GM21447 (cell line): ENCODE measurements around the gene CST5.
A peak's percentile ranks its signal among the peaks of the same experiment; 100 is the strongest.
"Not testable (repeated sequence)": the region's sequence is repeated elsewhere in the genome, so short reads cannot be mapped to it uniquely, and the experiment has no call there.

Source experiments
- ATAC-seq: cut with Tn5 transposase; IDR thresholded peaks from one replicate; pipeline ENCODE4 v1.9.1; 2021; ENCODE audit not compliant: unreplicated experiment

CST5 gene

DNA sequence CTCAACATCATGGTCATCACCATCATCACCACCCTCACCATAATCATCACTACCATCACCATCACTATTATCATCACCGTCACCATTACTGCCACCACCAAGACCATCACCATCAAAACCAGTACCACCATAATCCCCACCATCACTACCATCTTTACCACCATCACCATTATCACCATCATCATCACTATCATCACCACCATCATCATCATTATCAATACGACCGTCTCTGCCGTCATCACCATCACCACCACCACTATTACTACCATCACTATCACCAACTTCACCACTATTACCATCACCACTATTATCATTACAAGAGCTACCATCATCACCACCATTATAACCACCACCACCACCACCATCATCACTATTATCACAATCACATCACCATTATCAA lies 11.3 kb upstream of the CST5 start:
- ATAC-seq, result not testable (repeated sequence)

GRCh38 chr20:23889775-23890187 lies 10.2 kb upstream of the CST5 start:
- ATAC-seq, result peak; percentile 66

DNA sequence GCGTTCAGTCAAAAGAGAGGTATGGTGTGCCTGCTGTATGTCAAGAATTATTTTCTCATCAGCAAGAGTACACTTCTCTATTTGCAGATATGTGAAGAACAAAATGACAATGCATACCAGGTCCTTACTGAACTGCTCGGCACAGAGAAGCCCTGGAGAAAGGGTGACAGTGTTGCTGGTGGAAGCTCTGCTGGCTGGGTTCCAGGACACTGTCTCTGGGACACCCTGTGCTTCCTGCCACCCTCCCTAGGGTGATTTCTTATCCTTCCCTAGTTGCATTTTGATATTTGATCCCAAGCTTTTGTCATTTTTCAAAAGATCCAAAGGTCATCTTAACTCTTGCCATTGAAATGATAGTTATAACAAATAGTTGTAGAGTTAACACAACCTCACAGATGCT lies 8.3 kb upstream of the CST5 start:
- ATAC-seq, result no peak

GRCh38 chr20:23884771-23885162 lies 5.2 kb upstream of the CST5 start:
- no peak for ATAC-seq

- ATAC-seq, result no peak
Observed at GRCh38 chr20:23884136-23884770, 4.7 kb upstream of the CST5 start.

DNA sequence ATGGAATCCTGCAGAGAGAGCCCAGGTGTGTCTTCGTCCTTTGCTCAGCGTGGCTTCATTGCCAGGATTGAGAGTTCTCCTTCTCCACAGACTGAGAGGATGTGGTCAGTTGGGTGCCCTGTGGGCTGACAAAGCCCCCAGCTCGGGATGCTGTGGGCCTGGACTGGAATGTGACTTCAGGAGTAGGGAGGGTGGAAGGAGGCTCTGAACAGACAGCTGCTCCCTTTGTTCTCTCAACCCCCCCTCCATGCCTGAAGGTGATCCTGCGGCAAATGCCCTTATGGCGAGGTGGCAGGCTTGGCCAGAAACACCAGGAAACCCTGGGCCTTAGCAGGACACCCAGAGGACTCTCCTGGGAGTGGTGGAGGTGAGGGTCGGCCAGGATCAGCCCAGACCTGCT lies 1.8 kb upstream of the CST5 start:
- ATAC-seq, result no peak

DNA sequence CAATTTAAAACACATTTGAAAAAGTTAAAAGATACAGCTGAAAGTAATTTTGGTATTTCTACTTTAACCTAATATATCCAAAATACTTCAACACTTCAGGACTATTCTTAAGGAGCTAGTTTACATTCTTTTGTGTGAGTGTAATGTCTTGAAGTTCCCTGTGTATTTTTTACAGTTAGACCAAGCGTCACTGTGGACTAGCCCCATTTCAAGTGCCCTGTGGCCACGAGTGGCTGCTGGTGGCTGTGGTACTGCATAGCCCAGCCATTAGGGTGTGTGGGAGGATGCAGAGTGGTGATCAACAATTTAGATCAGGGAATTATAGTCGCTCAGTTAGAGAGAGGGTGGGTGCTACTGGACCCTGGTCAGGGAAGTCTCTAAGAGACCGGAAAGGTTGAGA lies 869 bp upstream of the CST5 start:
- ATAC-seq, result no peak

DNA sequence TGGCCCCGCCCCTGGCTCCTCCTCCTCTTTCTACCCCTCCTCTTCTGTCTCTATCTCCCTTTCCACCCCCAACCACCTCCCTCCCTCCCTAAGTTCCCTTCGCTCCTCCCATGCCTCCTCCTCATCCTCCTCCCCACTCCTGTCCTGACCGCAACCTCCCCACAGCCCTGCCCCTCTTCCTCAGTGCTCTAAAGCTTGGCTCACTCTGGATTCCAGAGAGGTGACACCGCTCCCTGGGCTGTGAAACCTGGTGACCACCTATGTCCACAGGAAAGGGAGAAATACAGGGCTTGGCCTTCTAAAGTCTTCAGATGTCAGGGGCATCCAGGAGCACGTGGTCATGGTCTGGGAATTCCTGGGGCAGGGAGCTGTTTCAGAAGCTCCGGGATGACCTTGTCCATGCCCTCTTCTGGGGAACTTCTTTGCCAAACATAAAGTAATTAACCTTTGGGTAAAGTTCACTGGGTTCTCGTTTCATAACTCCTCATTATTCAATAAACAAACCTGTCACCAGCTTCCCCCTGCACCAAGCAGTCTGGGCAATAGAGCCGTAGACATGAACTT lies 345 bp upstream of the CST5 start:
- no peak for ATAC-seq

- no peak for ATAC-seq
Observed at GRCh38 chr20:23878787-23879186, 761 bp downstream of the CST5 start.

DNA sequence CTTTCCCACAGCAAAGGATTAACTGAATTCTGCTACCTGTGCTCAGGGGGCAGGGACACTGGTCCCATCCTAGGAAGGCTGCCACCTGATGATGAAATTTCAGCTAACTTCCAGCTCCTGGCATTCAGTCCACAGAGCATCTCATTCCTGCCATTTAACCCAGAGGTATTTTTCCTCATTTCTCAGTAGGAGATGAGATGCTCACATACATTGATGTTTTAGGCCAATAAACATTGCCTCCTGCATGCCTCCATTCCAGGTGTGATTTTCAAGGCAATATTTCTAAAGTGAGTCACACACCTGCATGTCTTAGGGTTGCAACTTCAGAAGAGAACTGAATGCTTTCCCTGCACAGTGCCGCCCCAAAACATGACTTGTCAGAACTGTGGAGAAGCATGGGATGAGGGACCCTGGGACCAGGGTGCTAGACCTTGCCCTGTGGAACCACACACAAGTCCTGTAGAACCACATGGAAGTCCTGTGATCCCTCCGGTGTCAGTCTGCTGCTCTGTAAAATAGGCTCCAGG lies 1.5 kb downstream of the CST5 start:
- not testable (repeated sequence) for ATAC-seq

DNA sequence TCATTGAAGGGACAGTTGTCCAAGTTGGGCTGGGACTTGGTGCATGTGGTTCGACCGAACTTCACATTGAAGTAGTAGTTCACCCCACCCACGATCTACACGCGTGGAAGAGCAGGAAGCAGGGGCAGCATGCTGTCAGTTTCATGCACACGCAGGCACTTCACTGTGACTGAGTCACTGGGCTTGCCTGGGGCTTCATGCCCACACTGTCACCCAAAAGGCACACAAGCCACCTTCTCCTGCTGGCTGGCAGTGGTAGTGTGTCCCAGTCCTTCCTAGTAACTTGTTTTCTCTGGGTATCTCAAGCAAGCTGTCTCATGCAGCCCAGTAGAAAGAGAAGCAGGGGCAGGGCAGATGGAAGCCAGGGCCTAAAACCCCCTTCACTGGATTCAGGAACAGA lies 2.0 kb downstream of the CST5 start:
- ATAC-seq, result no peak

- ATAC-seq, result no peak
Observed at GRCh38 chr20:23875606-23876237, 3.8 kb downstream of the CST5 start.

GRCh38 chr20:23874747-23875146 lies 4.8 kb downstream of the CST5 start:
- no peak for ATAC-seq

GRCh38 chr20:23873370-23874015 lies 6.1 kb downstream of the CST5 start:
- ATAC-seq, result no peak

DNA sequence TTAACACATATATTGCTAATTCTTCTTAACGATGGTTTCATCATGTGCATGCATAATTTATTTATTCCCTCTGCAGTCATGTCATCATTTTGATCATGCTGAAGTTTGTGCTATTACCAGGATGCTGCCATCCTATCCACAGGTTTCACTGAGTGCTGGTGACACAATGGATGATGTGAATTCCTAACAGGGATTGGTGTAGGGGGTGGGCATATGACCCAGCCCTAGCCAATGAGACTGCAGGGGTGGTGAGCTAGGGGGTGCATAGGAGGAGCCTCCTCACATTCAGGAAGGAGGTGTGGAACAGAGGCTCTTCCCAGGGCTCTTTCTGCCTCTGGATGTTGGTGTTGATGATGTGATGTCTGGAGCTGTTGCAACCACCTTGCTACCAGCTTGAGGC lies 7.5 kb downstream of the CST5 start:
- no peak for ATAC-seq

GRCh38 chr20:23870461-23870860 lies 9.1 kb downstream of the CST5 start:
- no peak for ATAC-seq

GRCh38 chr20:23869520-23869919 lies 10.0 kb downstream of the CST5 start:
- ATAC-seq, result no peak

DNA sequence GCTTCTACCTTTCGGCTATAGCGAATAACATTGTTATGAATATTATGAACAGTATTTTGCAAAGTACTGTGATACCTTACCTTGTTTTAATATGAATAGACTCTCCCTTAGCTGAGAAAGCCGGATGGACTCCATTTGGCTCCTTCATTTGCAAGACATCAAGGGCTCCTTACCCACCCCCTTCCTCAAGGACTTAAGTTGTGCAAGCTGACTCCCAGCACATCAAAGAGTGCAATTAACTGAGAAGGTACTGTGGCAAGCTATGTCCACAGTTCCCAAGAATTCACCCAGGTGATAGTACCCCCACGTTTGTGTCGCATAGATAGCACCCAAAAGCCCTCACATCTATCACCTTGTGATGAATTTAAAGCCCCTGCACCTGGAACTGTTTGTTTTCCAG lies 11.2 kb downstream of the CST5 start:
- no peak for ATAC-seq

- no peak for ATAC-seq
Observed at GRCh38 chr20:23867152-23867776, 12.3 kb downstream of the CST5 start.

GRCh38 chr20:23860771-23861170 lies 18.8 kb downstream of the CST5 start:
- not testable (repeated sequence) for ATAC-seq

DNA sequence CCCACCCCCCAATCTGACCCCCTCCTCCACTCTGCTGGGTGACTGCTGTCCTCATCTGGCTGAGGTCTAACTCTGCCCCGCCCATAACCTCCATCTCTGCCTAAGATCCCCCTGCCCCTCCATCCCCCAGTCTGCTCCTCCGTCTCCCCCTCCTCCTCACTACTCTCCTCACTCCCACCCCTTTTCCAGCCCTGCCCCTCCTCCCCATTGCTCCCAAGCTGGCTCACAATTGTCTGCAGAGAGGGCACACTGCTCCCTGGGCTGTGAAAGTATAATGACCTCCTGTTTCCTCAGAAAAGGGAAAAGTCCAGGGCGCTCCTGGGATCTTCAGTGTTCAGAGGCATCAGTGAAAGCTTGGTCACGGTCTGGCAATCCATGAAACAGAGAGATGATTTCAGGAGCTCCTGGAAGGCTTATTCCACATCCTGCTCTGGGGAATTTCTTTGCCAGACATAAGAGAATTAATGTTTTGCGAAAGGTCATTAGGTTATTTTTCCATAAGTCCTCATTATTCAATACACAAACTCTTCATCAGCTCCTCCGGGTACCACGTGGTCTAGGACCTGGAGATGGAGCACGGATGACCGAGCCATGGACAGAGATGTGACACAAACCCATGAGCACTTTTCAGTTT lies 21.5 kb downstream of the CST5 start:
- ATAC-seq, result no peak
